Measurements from ENCODE around the gene GFI1.
"Not testable (repeated sequence)": the region's sequence is repeated elsewhere in the genome, so short reads cannot be mapped to it uniquely, and the experiment has no call there.

Gene GFI1

DNA sequence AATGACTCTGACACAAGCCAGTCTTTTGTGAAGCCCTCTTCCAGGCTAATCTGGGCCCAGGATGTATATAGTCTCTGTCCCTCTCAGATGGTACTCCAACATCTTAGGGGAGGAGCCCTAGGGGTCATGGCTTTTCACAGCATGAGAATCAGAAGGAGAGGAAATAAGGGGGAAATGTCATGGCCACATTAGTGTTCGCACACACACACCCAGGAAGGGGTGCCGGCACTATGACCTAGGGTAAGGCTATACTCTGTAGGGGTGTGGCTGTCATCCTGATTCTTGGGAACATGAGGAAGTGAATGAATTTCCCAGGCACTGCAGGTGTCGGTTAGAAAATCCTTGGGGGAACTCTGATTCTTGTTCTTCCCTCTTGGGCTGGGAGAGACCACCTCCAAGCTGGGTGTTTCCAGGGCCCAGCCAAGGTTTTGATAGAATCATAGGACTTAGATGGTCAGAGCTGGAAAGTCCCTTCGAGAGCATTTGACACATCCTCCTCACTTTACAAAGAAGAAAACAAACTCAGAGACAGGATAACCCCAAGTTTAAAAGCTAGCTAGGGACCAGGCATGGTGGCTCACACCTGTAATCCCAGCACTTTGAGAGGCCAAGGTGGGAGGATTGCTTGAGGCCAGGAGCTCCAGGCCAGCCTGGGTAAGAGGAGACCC is 22.0 kb downstream of the GFI1 start:
- DNase-seq = no peak

GRCh38 chr1:92461364-92462097 is 25.2 kb downstream of the GFI1 start:
- DNase-seq = no peak

DNA sequence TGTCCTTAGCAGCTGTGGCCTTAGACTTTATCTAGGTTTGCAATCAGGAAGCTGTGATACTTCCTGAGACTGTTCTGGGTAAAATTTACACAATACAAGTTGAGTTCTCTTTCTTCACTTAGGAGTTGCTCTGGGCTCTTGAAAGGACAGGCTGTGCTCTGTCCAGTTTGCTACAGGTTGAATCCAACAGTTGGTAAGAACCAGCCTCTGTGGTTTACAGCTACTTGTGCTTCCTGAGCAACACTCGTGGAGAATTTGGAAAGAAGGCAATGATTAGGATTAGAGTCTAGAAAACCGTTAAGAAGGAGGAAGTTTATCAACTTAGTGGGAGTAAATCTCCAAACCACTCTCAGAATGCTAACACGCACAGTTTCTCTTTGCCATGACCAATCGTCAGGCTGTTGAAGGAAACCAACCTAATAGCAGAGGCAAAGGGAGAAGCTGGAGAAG is 26.8 kb downstream of the GFI1 start:
- DNase-seq = no peak

GRCh38 chr1:92458146-92458545 is 28.6 kb downstream of the GFI1 start:
- DNase-seq = no peak

DNA sequence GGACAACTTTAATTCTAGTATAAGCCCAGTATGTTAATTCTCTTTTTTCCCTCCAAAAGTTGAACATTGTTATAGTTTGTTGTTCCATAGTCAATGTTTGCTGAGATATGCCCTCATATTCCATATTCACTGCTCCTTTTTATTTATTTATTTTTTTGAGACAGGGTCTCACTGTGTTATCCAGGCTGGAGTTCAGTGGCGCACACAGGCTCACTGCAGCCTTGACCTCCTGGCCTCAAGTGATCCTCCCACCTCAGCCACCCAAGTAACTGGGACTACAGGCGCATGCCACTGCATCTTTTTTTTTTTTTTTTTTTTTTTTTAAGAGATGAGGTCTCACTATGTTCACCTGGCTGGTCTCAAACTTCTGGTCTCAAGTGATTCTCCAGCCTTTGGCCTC is 38.7 kb downstream of the GFI1 start:
- DNase-seq = no peak

DNA sequence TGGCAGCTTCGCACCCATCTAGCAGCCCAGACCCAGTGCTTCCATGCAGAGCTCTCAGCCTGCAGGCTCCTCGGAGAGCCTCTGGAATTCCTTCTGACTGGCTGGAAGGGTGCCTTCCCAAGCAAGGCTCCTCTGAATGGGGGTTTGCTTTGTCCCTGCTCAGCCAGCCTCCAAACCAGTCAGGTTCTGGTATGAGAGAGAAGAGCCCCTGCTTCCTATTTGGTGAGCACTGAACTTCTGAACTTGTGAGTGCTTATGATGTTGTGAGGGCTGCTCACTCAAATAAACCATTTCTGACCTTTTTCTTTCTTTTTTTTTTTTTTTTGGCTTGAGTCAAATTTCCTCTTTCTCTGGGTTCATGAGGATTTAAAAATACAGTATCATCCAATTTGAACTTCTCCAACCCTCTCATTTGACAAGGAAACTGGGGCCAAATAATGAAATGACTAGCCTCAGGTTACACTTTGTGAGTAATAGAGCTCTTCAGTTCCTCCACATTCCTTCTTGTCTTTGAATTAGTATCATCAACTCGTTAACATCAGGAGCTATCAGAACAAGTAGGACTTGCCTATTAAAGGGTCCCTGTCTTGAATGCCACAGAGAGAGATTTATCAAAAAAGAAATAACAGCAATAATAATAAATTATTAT is 39.6 kb downstream of the GFI1 start:
- no peak for DNase-seq

DNA sequence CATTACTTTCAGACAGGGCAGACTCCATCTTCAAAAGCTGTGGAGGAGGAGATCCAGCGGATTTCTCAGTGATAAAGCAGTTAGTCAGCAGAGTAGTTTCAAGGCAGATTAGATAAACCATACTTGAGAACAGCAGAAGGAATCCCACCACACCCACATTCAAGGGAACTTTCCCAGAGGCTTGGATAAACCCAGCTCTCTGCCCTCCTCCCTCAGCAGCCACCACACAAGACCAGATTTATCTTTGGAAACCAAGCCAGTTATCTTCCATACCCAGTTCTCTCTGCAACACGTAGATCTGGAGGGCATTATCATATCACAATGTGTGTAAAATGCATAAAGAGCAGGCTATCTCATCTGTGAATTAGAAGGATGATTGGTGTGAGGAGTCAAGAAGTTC is 40.2 kb downstream of the GFI1 start:
- DNase-seq = no peak

DNA sequence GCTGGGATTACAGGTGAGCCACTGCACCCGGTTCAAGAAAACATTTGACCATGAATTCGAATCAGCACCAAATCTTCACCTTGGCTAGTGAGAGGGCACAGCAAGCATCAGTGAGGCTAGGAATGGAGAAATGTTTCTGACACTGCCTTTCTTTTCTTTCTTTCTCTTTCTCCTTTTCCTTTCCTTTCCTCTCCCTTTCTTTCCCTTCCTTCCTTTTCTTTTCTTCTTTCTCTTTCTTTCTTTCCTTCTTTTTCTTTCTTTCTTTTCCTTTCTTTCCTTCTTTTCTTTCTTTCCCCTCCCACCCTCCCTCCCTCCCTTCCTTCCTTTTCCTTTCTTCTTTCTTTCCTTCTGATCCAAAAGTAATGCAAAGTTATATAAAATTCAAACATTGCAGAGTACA is 40.9 kb downstream of the GFI1 start:
- DNase-seq = no peak

DNA sequence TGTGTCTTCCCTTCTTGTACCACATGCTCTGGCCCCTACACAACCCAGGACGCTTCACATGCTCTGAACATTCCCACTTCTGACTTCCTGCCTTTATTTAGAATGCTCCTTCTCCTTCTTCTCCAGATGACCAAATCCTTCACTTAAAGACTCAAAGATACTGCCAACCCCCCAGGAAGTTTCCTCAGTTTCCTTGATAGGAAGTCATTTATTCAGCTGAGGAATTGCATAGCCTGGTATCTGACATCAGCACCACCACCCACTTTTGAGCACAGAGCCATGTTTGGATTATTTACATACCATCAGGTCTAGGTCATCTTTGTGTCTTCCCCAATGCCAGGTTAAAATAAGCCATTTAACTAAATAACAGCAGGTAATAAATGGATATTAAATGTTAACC is 42.4 kb downstream of the GFI1 start:
- no peak for DNase-seq

- DNase-seq = no peak
Measured at GRCh38 chr1:92443893-92444292, 42.8 kb downstream of the GFI1 start.

DNA sequence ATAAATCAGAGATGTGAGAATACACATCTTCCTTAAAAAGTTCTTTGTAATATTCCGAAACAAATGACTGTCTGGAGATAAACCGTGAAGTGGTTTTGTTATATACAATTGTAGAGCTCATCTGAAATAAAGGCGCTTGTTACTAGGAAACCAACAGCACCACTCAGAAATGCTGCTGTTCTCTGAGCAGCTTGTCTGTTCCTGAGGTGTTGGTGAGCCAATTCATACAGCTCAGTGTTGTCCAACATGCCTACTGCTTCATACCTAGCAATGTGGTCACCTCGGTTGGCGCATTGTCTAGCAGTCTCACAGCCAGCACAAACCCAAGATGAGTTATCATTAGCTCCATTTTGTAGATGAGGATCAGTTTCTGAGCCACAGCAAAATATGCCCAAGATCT is 44.4 kb downstream of the GFI1 start:
- no peak for DNase-seq

DNA sequence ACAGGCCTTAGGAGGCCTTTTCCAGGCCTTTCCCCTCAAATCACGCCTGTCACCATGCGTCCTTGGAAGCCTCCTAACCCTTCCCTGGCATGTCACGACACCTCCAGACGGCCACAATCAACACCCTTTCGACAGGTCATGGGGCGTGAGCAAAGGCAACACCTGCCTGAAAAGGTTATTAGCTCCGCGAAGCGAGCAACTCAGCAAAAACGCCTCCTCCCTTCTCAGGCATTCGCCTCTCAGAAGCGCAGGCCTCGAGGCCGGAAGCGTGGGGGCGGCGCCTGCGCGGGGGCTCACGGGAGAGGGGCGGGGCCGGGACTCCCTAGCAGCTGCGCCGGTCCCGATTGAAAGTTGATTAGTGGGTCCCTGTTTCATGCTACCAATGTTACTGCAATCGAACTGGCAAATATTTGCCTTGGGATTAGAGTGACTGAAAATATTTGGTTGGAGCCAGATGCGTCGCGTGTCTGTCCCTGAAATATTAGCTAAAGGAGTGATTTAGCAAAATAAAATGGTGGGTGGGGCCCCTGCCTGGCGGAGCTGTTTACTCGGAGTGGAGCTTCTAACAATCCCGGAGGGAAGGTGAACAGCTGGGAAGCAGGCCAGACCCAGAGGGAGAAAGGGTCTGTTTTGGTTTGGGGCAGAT is 44.9 kb downstream of the GFI1 start:
- DNase-seq = no peak

DNA sequence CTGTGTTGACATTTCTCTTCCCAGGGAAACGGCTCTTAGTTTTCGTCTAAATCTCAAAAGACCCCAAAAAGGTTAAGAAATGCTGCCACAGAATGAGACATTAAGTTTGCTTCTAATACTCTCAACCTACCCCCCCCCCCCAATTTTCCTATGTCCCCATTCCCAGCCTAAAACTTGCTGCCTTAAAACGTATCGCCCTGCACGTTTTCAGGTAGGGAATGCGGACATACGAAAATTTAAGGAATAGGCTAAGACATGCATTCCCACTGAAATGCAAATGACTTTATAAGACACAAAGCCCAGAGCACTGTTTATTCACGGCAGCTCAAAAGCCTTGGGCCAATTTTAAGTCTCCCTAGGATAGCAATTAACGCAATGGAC is 45.4 kb downstream of the GFI1 start:
- DNase-seq = no peak

DNA sequence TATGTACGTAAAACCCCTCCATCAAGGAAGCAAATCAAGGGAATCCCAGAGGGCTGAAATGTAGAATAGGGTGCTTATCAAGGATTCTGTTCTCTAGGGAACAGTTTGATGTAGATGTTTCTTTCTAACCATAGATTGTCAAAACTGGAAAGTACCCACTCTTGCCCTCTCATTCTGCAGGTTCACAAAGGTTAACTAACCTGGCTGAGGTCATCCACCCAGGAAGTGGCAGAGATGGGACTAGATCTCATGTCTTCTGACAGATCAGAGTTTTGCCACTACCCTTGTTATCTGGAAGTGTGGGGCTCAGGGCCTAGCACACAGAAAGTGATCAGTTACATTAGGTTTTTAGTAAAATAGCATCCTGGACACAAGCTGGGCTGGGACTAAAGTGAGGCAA is 47.4 kb downstream of the GFI1 start:
- DNase-seq = no peak

DNA sequence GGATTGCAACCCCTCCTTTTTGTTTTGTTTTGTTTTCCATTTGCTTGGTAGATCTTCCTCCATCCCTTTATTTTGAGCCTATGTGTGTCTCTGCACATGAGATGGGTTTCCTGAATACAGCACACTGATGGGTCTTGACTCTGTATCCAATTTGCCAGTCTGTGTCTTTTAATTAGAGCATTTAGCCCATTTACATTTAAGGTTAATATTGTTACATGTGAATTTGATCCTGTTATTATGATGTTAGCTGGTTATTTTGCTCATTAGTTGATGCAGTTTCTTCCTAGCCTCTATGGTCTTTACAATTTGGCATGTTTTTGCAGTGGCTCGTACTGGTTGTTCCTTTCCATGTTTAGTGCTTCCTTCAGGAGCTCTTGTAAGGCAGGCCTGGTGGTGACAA is 52.2 kb downstream of the GFI1 start:
- not testable (repeated sequence) for DNase-seq

GRCh38 chr1:92430030-92430429 is 56.7 kb downstream of the GFI1 start:
- no peak for DNase-seq

DNA sequence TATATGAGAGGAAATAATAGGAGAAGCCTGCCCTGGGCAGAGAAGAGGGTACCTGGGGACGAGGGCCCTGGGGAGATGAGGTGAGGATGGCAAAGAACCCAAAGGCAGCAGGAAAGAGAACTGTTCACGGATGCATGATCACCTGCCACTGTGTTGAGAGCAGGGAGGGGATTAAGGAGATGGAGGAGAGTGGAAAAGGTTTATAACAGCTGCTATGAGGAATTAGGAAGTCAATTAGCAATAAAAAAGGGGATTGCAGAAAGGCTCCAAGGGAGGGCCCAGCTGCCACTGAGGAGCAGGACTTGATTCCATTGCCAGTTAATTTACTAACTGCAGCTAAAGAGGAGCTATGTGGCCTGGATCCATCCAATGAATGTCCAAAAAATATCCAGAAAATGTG is 61.1 kb downstream of the GFI1 start:
- DNase-seq = no peak
